ENCODE results near the gene MTMR3. TPM values are rescaled to one million over a fixed set of nuclear protein-coding genes. Genes with fewer than 3 reads are reported as not detected.

Gene MTMR3
- total and polyA plus RNA-seq, 2 donors from 2014 or later = 9.6 to 56.2 TPM

GRCh38 chr22:30021338-30021737, 138.4 kb downstream of the MTMR3 start:
- peaks cover 6 to 93% (median 63%) of the 10 kb centered on the region in 3 donors for H3K36me3 ChIP-seq (ENCODE audit: control insufficient read depth in 2 of 3, insufficient read depth in 3 of 3, low read length in 3 of 3)
- H3K27ac ChIP-seq (ENCODE audit: low read depth in 2 of 2, low read length in 2 of 2) = no peak overlapping the region
- no peak overlapping the region for H3K4me3 ChIP-seq (ENCODE audit: low read length in 3 of 3)
- DNase-seq = no peak
- no peaks in the 10 kb centered on the region for H3K4me1 ChIP-seq (ENCODE audit: control insufficient read depth in 2 of 3, insufficient read depth in 2 of 3, low read depth in 1 of 3, low read length in 3 of 3)
- TF ChIP-seq CTCF (IDR thresholded peaks at IDR 0.05; ENCODE audit: borderline replicate concordance, extremely low read depth, insufficient read depth) = no peak
- no peaks in the 10 kb centered on the region for H3K9me3 ChIP-seq (ENCODE audit: control insufficient read depth in 2 of 3, insufficient read depth in 1 of 3, low read length in 3 of 3)
- no peak overlapping the region for H3K9ac ChIP-seq (ENCODE audit: low read length in 3 of 3)
- no peak for FAIRE-seq
- intact Hi-C loops (cut with DNase I) = no loop called here
- no peaks in the 10 kb centered on the region for H3K27me3 ChIP-seq (ENCODE audit: control insufficient read depth, insufficient read depth, low read length)

- intact Hi-C loops (cut with DNase I) = no loop called here
- Histone ChIP-seq H3K36me3 (ENCODE audit: control insufficient read depth in 2 of 3, insufficient read depth in 3 of 3, low read length in 3 of 3) (peaks cover 6 to 93% (median 56%) of the 10 kb centered on the region in 3 donors), H3K27me3 (ENCODE audit: control insufficient read depth, insufficient read depth, low read length) (no peaks in the 10 kb centered on the region), H3K27ac (ENCODE audit: low read depth in 2 of 2, low read length in 2 of 2) (no peak overlapping the region), H3K9ac (ENCODE audit: low read length in 3 of 3) (no peak overlapping the region), H3K4me1 (ENCODE audit: control insufficient read depth in 2 of 3, insufficient read depth in 2 of 3, low read depth in 1 of 3, low read length in 3 of 3) (no peaks in the 10 kb centered on the region), H3K9me3 (ENCODE audit: control insufficient read depth in 2 of 3, insufficient read depth in 1 of 3, low read length in 3 of 3) (no peaks in the 10 kb centered on the region), H3K4me3 (ENCODE audit: low read length in 3 of 3) (no peak overlapping the region)
- no peak for TF ChIP-seq CTCF (IDR thresholded peaks at IDR 0.05; ENCODE audit: borderline replicate concordance, extremely low read depth, insufficient read depth)
- no peak for FAIRE-seq
- no peak for DNase-seq
These were observed 139.1 kb downstream of the MTMR3 start for GRCh38 chr22:30021881-30022619.

- H3K36me3 ChIP-seq (ENCODE audit: control insufficient read depth in 2 of 3, insufficient read depth in 3 of 3, low read length in 3 of 3) = peaks cover 3 to 83% (median 48%) of the 10 kb centered on the region in 3 donors
- intact Hi-C loops (cut with DNase I) = no loop called here
- FAIRE-seq (no peak), DNase-seq (no peak)
- no peaks in the 10 kb centered on the region for H3K9me3 ChIP-seq (ENCODE audit: control insufficient read depth in 2 of 3, insufficient read depth in 1 of 3, low read length in 3 of 3)
- H3K4me1 ChIP-seq (ENCODE audit: control insufficient read depth in 2 of 3, insufficient read depth in 2 of 3, low read depth in 1 of 3, low read length in 3 of 3) = no peaks in the 10 kb centered on the region
- TF ChIP-seq CTCF (IDR thresholded peaks at IDR 0.05; ENCODE audit: borderline replicate concordance, extremely low read depth, insufficient read depth) = no peak
- no peak overlapping the region for H3K4me3 ChIP-seq (ENCODE audit: low read length in 3 of 3)
- H3K9ac ChIP-seq (ENCODE audit: low read length in 3 of 3) = no peak overlapping the region
- H3K27ac ChIP-seq (ENCODE audit: low read depth in 2 of 2, low read length in 2 of 2) = no peak overlapping the region
- H3K27me3 ChIP-seq (ENCODE audit: control insufficient read depth, insufficient read depth, low read length) = no peaks in the 10 kb centered on the region
These were observed 140.2 kb downstream of the MTMR3 start for GRCh38 chr22:30023099-30023660.
